Measurements from ENCODE around the gene NHERF2. TPM values are rescaled to one million over a fixed set of nuclear protein-coding genes. Genes with fewer than 3 reads are reported as not detected.

Gene NHERF2
- total and polyA plus RNA-seq, 2 of the 4 experiments (the other 2 are of a cell fraction), result 18.6 to 77.8 TPM

DNA sequence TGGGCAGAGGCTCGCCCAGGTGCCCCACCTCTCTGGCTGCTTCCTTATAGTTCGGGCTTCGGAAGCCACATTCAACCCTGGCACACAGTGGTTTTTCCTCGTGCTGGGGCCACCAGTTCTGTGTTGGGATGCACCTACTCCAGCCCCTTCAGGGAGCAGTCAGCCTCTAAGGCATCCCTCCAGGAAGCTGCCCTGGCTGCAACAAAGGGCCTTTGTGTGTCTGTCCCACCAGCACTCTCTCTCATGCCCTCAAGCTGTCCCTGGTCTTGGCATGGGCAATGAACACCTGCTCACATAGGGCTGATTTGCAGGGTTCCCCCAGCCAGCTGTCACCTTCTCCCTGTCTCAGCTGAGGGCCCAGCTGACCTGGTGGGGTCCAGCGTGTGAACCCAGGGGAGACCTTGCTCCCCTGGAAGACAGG, 44.7 kb upstream of the NHERF2 start:
- H2BK120ac ChIP-seq (ENCODE audit: low read depth, low read length), result no peak overlapping the region
- H3K4me3 ChIP-seq (ENCODE audit: insufficient read depth, low read depth, low read length), result no peak overlapping the region
- ChIA-PET POLR2A (ENCODE audit: unreplicated experiment) (no interaction called here), CTCF (interaction anchor here (1.3 kb wide), 1 partner anchor 158 kb away, joined by 5 read pairs; no protein-coding TSS in a partner anchor)
- H3K4me1 ChIP-seq (ENCODE audit: control insufficient read depth, insufficient read depth, low read length), result peaks cover 8% of the 10 kb centered on the region
- no peak overlapping the region for H3K14ac ChIP-seq (replicated peaks; ENCODE audit: low read depth, low read length)
- H3K79me1 ChIP-seq (ENCODE audit: low read depth in 1 of 2, low read length in 2 of 2), result peaks cover 21 to 26% of the 10 kb centered on the region in 2 experiments
- no TSS peak for BruUV-seq (replicated peaks)
- no peak overlapping the region for H2BK15ac ChIP-seq (ENCODE audit: low read depth, low read length)
- no peaks in the 10 kb centered on the region; the same call in none of the 2 replicates for H4K20me1 ChIP-seq (ENCODE audit: insufficient read depth, low read length)
- no peak for ATAC-seq (ENCODE audit: low read depth)
- no peak overlapping the region for H3K18ac ChIP-seq (ENCODE audit: low read depth, low read length)
- no peak overlapping the region for H2BK5ac ChIP-seq (ENCODE audit: low read depth, low read length, poor library complexity, severe bottlenecking)
- in situ Hi-C loops (cut with MboI; ENCODE audit: low sequenced_read_pairs), result no loop called here
- H4K8ac ChIP-seq (ENCODE audit: low read depth in 2 of 2, low read length in 2 of 2), result no peak overlapping the region
- peaks cover 9% of the 10 kb centered on the region for H3K9me1 ChIP-seq (ENCODE audit: insufficient read depth, low read length)
- H3K36me3 ChIP-seq (ENCODE audit: control insufficient read depth, insufficient read depth, low read length), result peaks cover 34% of the 10 kb centered on the region
- intact Hi-C loops (cut with micrococcal nuclease), result no loop called here
- H3K27me3 ChIP-seq (ENCODE audit: control insufficient read depth, insufficient read depth, low read length), result peaks cover 31% of the 10 kb centered on the region; the same call in 1 of the 2 replicates
- WGBS, 2 experiments (ENCODE audit: extremely low coverage in 2 of 2, insufficient read length in 1 of 2), result 81% methylated on average over 4 of the region's 5 CpGs; no CpG with 5 or more reads in 1 of the 2 experiments
- no peak overlapping the region for H3K4me2 ChIP-seq (ENCODE audit: low read depth, low read length)
- H3K27ac ChIP-seq (ENCODE audit: insufficient read depth, low read length), result no peak overlapping the region
- H2AK9ac ChIP-seq (replicated peaks; ENCODE audit: low read depth, low read length, poor library complexity), result peak overlapping the region; percentile 57
- H3K9me3 ChIP-seq (ENCODE audit: control insufficient read depth, insufficient read depth, low read length), result no peaks in the 10 kb centered on the region
- no peak overlapping the region for H3K9ac ChIP-seq (ENCODE audit: low read depth, low read length)
- no peak overlapping the region for H2BK20ac ChIP-seq (ENCODE audit: low read depth, low read length)
- dilution Hi-C loops (cut with HindIII; ENCODE audit: low sequenced_read_pairs, unreplicated experiment), result no loop called here
- no peak overlapping the region for H4K91ac ChIP-seq (ENCODE audit: insufficient read depth, low read depth, low read length)
- H2AFZ ChIP-seq (replicated peaks; ENCODE audit: low read length, poor library complexity), result no peak overlapping the region
- H4K5ac ChIP-seq (ENCODE audit: low read depth, low read length), result no peak overlapping the region
- no peak overlapping the region for H3K23ac ChIP-seq (ENCODE audit: low read depth, low read length)
- no peak overlapping the region for H3K4ac ChIP-seq (ENCODE audit: low read depth, low read length)
- TF ChIP-seq FOS (IDR thresholded peaks at IDR 0.05; ENCODE audit: low read depth, low read length) (no peak), RFX5 (IDR thresholded peaks at IDR 0.05; ENCODE audit: low read depth, low read length) (no peak), POLR2A (IDR thresholded peaks at IDR 0.05; ENCODE audit: low read depth, low read length) (no peak), RCOR1 (IDR thresholded peaks at IDR 0.05; ENCODE audit: insufficient replicate concordance, low read length) (no peak), NFE2L2 (IDR thresholded peaks at IDR 0.05; ENCODE audit: low read depth, low read length) (no peak), SMC3 (IDR thresholded peaks at IDR 0.05; ENCODE audit: low read depth, low read length) (no peak), BHLHE40 (IDR thresholded peaks at IDR 0.05; ENCODE audit: low read depth, low read length) (no peak), CHD1 (IDR thresholded peaks at IDR 0.05; ENCODE audit: low read depth, low read length) (no peak), MAFK (IDR thresholded peaks at IDR 0.05; ENCODE audit: low read depth, low read length) (no peak)
- TF ChIP-seq, protein P1, sequence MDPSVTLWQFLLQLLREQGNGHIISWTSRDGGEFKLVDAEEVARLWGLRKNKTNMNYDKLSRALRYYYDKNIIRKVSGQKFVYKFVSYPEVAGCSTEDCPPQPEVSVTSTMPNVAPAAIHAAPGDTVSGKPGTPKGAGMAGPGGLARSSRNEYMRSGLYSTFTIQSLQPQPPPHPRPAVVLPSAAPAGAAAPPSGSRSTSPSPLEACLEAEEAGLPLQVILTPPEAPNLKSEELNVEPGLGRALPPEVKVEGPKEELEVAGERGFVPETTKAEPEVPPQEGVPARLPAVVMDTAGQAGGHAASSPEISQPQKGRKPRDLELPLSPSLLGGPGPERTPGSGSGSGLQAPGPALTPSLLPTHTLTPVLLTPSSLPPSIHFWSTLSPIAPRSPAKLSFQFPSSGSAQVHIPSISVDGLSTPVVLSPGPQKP (IDR thresholded peaks at IDR 0.05; ENCODE audit: borderline replicate concordance, low read depth, low read length), result no peak
- H3K56ac ChIP-seq (ENCODE audit: extremely low read depth, insufficient read depth, low read length), result no peak overlapping the region
- DNase-seq, result no peak
- no peak overlapping the region for H2AK5ac ChIP-seq (ENCODE audit: low read depth, low read length)
